ENCODE measurements around the gene CSF1R.

The CSF1R gene

DNA sequence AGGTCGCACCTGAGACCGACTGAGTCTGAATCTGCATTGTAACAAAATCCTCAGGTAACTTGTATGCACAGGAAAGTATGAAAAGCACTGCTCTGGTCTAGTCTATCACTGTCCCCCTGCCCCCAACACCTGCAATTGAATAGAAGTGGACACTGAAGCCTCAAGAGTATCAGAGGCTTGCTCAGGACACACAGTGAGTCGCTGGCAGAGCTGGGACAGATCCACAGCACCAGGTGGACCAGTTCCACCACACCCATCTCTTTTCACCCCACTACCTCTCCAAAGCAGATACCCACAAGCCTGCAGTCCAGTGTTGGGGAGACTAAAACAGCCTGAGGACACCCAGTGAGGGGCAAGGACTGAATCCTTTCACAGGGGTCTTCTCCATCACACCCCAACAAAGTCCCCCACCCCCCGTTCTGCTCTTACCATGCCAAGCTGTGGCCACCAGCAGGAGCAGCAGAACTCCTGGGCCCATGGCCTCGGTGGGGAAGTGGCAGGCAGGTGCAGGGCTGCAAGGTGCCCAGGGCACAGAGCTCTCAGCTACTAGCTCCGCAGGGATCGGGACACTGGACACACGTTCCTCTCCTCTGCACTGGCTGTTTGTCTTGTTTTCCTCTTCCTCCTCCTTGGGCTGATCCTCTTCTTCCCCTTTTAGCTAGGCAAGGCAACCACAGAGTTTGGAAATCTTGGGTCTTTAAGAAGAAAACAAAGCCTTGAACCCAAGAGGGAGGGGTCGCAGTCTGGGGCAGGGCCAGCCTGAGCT, at the start of gene CSF1R:
Gene CSF1R (minus strand): TSS at position 605 of the 766 bp plus-strand sequence. CDS start 127 bp downstream, at position 478.
- no peak for DNase-seq (ENCODE audit: low read depth in 2 of 2, low spot score in 1 of 2)

- DNase-seq (ENCODE audit: low read depth in 2 of 2, low spot score in 1 of 2) = no peak
These were observed 49.4 kb upstream of the CSF1R start for GRCh38 chr5:150135557-150136304.

DNA sequence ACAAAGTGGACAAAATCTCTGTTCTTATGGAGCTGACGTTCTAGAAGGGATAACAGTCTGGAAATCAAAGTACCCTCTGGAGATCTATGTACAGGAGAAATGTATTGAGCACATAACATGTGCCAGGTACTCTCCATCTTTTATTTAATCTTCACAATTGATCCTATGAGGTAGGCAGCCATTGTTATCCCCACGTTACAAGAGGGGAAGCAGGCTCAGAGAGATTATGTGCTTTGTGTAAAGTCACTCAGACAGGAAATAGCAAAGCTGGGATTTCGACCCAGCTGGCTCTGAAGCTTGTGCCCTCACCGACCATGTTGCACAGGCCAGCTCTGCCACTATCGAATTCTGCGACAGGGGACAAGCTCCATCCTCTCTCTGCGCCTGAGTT, 47.8 kb upstream of the CSF1R start:
- no peak for DNase-seq (ENCODE audit: low read depth in 2 of 2, low spot score in 1 of 2)

- DNase-seq (ENCODE audit: low read depth in 2 of 2, low spot score in 1 of 2) = no peak
These were observed 47.3 kb upstream of the CSF1R start for GRCh38 chr5:150133581-150134197.

DNA sequence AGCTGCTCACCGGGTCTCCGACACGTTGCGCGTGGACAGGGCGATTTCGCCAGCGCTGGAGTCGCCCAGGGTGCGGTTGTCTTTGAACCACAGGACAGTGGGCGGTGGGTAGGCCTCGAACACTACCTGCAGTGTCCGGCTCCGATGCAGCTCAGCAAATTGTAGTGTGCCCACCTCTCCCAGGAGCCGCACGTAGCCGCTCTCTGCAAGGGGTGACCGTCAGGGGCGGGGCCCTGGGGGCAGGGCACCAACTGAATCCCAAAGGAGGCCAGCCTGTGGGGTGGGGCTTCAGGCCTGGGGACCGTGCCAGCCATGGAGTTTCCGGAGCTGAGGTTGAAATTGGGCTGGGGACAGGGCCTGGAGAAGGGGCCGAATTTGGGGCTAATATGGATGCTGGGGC, 46.4 kb upstream of the CSF1R start:
- no peak for DNase-seq (ENCODE audit: low read depth in 2 of 2, low spot score in 1 of 2)

DNA sequence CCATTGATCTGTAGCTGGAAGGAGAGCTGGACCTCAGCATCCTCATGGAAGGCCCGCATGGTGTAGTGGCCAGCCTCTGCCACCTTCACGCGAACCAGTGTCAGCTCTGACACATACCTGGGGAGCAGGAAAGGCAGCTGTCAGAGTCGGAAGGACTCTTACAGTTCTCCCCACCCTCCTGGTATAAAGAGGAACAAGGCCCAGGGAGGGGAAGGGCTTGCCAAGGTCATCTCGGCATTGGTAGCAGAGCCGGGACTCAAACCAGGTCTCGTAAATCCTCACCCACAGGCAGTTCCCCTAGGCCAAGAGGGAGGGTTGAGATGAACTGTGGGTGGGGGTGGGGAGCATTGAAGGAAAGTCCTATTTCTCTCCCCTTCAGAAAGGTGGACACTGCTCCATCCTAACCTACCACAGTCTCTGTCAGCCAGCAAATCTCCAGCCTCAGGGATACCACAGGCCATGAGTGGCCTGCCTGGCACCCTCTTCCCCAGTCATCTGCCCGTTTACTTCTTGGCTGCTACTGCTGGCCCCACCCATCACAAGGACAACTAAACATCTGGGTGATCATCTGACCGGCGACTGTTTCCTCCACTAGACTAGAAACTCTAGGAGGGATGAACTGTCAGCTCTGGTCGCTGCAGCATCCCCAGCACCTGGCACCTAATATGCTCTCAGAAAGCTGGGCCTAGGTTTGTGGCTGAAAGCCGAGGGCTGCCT, 45.8 kb upstream of the CSF1R start:
- no peak for DNase-seq (ENCODE audit: low read depth in 2 of 2, low spot score in 1 of 2)

- DNase-seq (ENCODE audit: low read depth in 2 of 2, low spot score in 1 of 2) = no peak
These were observed 45.1 kb upstream of the CSF1R start for GRCh38 chr5:150131461-150131860.

GRCh38 chr5:150130493-150130922, 44.2 kb upstream of the CSF1R start:
- DNase-seq (ENCODE audit: low read depth in 2 of 2, low spot score in 1 of 2) = no peak

- DNase-seq (ENCODE audit: low read depth in 2 of 2, low spot score in 1 of 2) = no peak
These were observed 43.6 kb upstream of the CSF1R start for GRCh38 chr5:150129813-150130492.

- DNase-seq (ENCODE audit: low read depth in 2 of 2, low spot score in 1 of 2) = no peak
These were observed 43.1 kb upstream of the CSF1R start for GRCh38 chr5:150129454-150129812.

DNA sequence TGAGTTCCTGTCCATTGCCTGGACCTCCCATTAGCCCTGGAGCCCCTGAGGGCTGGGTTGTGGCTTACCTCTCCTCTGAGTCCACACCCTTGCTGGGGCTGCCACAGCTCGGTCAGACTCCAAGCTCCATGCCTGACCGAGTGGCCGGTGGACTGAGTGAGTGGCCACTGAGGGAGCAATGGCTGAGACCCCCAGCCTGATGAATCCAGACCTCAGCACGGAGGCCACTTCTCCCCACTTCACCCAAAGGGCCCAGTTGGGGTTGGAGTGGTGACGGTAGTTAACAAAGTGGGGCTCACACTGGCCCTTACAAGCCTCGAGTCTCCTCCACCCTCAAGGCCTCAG, 40.5 kb upstream of the CSF1R start:
- no peak for DNase-seq (ENCODE audit: low read depth in 2 of 2, low spot score in 1 of 2)

DNA sequence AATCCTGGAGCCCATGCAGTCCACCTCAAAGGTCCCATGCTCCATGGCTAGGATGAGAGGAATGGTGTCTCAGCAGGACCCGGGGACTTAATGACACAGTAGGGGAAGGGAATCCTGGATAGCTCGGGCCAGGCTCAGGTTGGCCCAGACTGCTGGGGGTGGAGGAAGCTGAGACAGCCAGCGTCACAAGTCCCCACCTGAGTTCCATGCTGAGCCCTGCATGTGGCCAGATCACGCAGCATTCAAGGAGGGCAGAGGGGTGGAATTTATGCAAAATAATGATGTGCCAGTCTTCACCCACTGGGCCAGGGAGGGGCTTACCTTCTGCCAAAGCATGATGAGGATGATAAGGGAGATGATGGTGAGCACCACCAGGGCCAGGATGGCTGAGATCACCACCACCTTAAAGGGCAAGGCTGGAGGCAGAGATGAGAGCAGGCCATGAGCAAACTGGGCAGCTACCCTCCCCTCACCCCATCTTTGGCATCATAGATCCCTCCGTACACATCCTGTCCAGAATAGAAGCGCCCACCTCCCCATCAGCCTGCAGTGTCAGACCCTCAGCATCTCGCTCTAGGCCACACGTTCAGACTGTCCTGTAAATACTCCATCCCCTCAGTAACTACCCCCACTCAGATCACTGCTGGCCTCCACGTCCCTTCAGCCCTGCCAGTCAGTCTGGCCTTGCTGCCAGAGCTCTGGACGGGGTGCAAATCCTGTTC, 40.0 kb upstream of the CSF1R start:
- DNase-seq (ENCODE audit: low read depth in 2 of 2, low spot score in 1 of 2) = no peak

- no peak for DNase-seq (ENCODE audit: low read depth in 2 of 2, low spot score in 1 of 2)
These were observed 39.0 kb upstream of the CSF1R start for GRCh38 chr5:150125334-150125733.

GRCh38 chr5:150124596-150124995, 38.2 kb upstream of the CSF1R start:
- DNase-seq (ENCODE audit: low read depth in 2 of 2, low spot score in 1 of 2) = no peak

DNA sequence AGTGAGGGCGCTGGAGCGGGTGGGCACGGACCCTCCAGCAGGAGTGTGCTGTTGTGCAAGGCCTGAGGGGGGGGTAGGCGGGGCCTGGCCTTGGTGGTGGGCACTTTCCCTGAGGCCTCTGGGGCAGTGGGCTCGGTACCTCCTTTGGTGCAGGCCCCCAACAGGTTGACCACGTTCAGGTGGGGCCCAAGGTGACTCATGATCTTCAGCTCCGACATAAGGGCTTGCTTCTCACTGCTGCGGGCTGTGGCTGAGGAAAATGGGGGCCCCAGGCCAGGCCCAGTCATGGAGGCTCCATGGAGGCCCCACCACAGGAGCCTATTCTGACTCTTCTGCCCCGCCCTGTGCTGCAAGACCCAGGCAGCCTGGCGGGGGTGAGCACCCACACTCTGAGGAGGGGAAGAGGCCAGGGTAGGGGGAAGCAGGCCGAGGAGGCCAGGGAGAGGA, 37.8 kb upstream of the CSF1R start:
- DNase-seq (ENCODE audit: low read depth in 2 of 2, low spot score in 1 of 2) = no peak

- DNase-seq (ENCODE audit: low read depth in 2 of 2, low spot score in 1 of 2) = no peak
These were observed 37.2 kb upstream of the CSF1R start for GRCh38 chr5:150123542-150123941.

GRCh38 chr5:150122536-150123481, 36.5 kb upstream of the CSF1R start:
- DNase-seq (ENCODE audit: low read depth in 2 of 2, low spot score in 1 of 2) = no peak

DNA sequence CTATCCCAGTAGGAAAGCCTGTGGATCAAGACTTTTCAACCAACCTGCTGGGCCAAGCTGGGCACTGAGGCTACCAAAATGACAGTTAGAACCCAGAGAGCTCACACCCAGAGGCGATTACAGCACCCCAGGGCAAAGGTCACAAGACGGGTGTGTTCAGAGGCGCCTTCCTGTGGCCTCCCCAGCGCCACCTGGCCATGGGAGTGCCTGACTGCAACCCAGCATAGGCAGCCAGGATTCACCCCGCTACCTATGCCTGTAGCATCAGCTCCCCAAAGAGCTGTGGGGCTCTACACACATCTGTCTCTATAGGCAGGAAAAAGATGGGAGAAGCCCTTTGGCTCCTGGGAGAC, 35.8 kb upstream of the CSF1R start:
- DNase-seq (ENCODE audit: low read depth in 2 of 2, low spot score in 1 of 2) = no peak

- no peak for DNase-seq (ENCODE audit: low read depth in 2 of 2, low spot score in 1 of 2)
These were observed 35.2 kb upstream of the CSF1R start for GRCh38 chr5:150121448-150122157.

All from stimulated activated CD8-positive, alpha-beta memory T cell treated with anti-CD3 and anti-CD28 coated beads, Interleukin-4, amount 100 ng/mL, for 4 hours (primary cell).